Activated B cell treated with CpG ODN at 0.5 μM for 24 hours (primary cell): ENCODE results near the gene PML. TPM values are rescaled to one million over a fixed set of nuclear protein-coding genes. Genes with fewer than 3 reads are reported as not detected.

Source experiments
- ATAC-seq: fragments of 200-7000 bp; cut with Tn5 transposase; one replicate; pipeline ENCODE4 v1.10.0; 2021; ENCODE audit warnings: low read depth, mild to moderate bottlenecking, moderate library complexity
- CTCF ChIA-PET: fragments of 350-600 bp; sonication (Branson Sonifier 250); formaldehyde crosslinking; loops from one replicate; lab custom pipeline; 2021; ENCODE audit warnings: antibody characterized with exemption; lab: Charles Lee
- POLR2A ChIA-PET: fragments of 350-600 bp; sonication (Branson Sonifier 250); formaldehyde crosslinking; loops from one replicate; lab custom pipeline; 2021; ENCODE audit warnings: antibody characterized with exemption; lab: Charles Lee
- DNase-seq: peaks from one replicate; pipeline ENCODE4 v3.0.0; 2022
- H3K27ac Mint-ChIP-seq: one replicate; pipeline ENCODE4 v1.8.0; 2020; ENCODE audit warnings: mixed read lengths
- H3K27me3 Mint-ChIP-seq: one replicate; pipeline ENCODE4 v1.8.0; 2021; ENCODE audit warnings: mixed read lengths
- H3K36me3 Mint-ChIP-seq: one replicate; pipeline ENCODE4 v1.8.0; 2021; ENCODE audit warnings: low read depth, mixed read lengths
- H3K4me1 Mint-ChIP-seq: one replicate; pipeline ENCODE4 v1.8.0; 2021; ENCODE audit warnings: mixed read lengths
- H3K4me3 Mint-ChIP-seq: one replicate; pipeline ENCODE4 v1.8.0; 2020; ENCODE audit warnings: mild to moderate bottlenecking, mixed read lengths
- H3K9me3 Mint-ChIP-seq: one replicate; pipeline ENCODE4 v1.8.0; 2020; ENCODE audit warnings: mixed read lengths
- CTCF ChIP-seq: fragments of 200-600 bp; IDR thresholded peaks from one replicate; pipeline ENCODE4 v1.8.0; 2022; ENCODE audit warnings: antibody characterized with exemption, mild to moderate bottlenecking
- intact Hi-C: fragments of 100-400 bp; cut with micrococcal nuclease; formaldehyde crosslinking; loops from one replicate; pipeline ENCODE4 v1.15.1; 2024
- total RNA-seq: library from RNA; stranded (reverse); gene quantifications from 2 replicates; pipeline ENCODE4 v1.2.3, GENCODE V29; 2022

The PML gene
- total RNA-seq, 1 donor from 2014 or later, result 62.4 TPM

GRCh38 chr15:74024687-74025086, 30.2 kb downstream of the PML start:
- DNase-seq (no peak), ATAC-seq (no peak)
- no peak for TF ChIP-seq CTCF
- H3K4me3 Mint-ChIP-seq, result no peak overlapping the region
- no peaks in the 10 kb centered on the region for H3K27me3 Mint-ChIP-seq
- peaks cover 68% of the 10 kb centered on the region for H3K36me3 Mint-ChIP-seq
- ChIA-PET POLR2A (no interaction called here), CTCF (interaction anchor here (1.2 kb wide), 1 partner anchor 24 kb away, joined by 4 read pairs; no protein-coding TSS in a partner anchor)
- H3K9me3 Mint-ChIP-seq, result no peaks in the 10 kb centered on the region
- peaks cover 2% of the 10 kb centered on the region for H3K4me1 Mint-ChIP-seq
- H3K27ac Mint-ChIP-seq, result no peak overlapping the region
- intact Hi-C loops, result no loop called here

- intact Hi-C loops, result no loop called here
- no peaks in the 10 kb centered on the region for H3K27me3 Mint-ChIP-seq
- H3K27ac Mint-ChIP-seq, result no peak overlapping the region
- ChIA-PET CTCF (no interaction called here), POLR2A (no interaction called here)
- H3K36me3 Mint-ChIP-seq, result peaks cover 70% of the 10 kb centered on the region
- ATAC-seq (no peak), DNase-seq (no peak)
- no peak for TF ChIP-seq CTCF
- H3K4me1 Mint-ChIP-seq, result peaks cover 2% of the 10 kb centered on the region
- no peak overlapping the region for H3K4me3 Mint-ChIP-seq
- no peaks in the 10 kb centered on the region for H3K9me3 Mint-ChIP-seq
Observed at GRCh38 chr15:74025436-74025835, 30.9 kb downstream of the PML start.

- ChIA-PET CTCF (interaction anchor here (0.9 to 1.6 kb wide), 2 partner anchors 9 to 55 kb away, joined by 3 to 5 read pairs; no protein-coding TSS in a partner anchor), POLR2A (no interaction called here)
- TF ChIP-seq CTCF, result no peak
- Mint-ChIP-seq H3K4me1 (no peaks in the 10 kb centered on the region), H3K27me3 (no peaks in the 10 kb centered on the region), H3K36me3 (peaks cover 68% of the 10 kb centered on the region), H3K27ac (no peak overlapping the region), H3K9me3 (no peaks in the 10 kb centered on the region), H3K4me3 (no peak overlapping the region)
- intact Hi-C loops, result no loop called here
- DNase-seq, result no peak
- no peak for ATAC-seq
Observed at GRCh38 chr15:74027688-74028087, 33.2 kb downstream of the PML start.

- Mint-ChIP-seq H3K27ac (no peak overlapping the region), H3K4me3 (no peak overlapping the region)
- CTCF ChIA-PET, result interaction anchor here (1.6 kb wide), 1 partner anchor 8 kb away, joined by 5 read pairs; no protein-coding TSS in a partner anchor
Observed at GRCh38 chr15:74028646-74029045, 34.1 kb downstream of the PML start.

GRCh38 chr15:74032046-74032445, 37.5 kb downstream of the PML start:
- TF ChIP-seq CTCF, result no peak
- Mint-ChIP-seq H3K27me3 (no peaks in the 10 kb centered on the region), H3K4me3 (no peak overlapping the region), H3K4me1 (no peaks in the 10 kb centered on the region), H3K36me3 (peaks cover 72% of the 10 kb centered on the region), H3K27ac (no peak overlapping the region), H3K9me3 (no peaks in the 10 kb centered on the region)
- no peak for DNase-seq
- ATAC-seq, result no peak
- ChIA-PET CTCF (no interaction called here), POLR2A (interaction anchor here (0.7 kb wide), 1 partner anchor 60 kb away, joined by 4 read pairs; no protein-coding TSS in a partner anchor)
- intact Hi-C loops, result no loop called here

More at GRCh38 chr15:74028646-74029045, 34.1 kb downstream of the PML start:
- DNase-seq (no peak), ATAC-seq (no peak)
- no peaks in the 10 kb centered on the region for H3K9me3 Mint-ChIP-seq
- intact Hi-C loops, result no loop called here
- no peaks in the 10 kb centered on the region for H3K4me1 Mint-ChIP-seq
- no peak for TF ChIP-seq CTCF
- H3K36me3 Mint-ChIP-seq, result peaks cover 67% of the 10 kb centered on the region
- no peaks in the 10 kb centered on the region for H3K27me3 Mint-ChIP-seq
- POLR2A ChIA-PET, result no interaction called here
